ENCODE results near the gene MMP26. TPM values are rescaled to one million over a fixed set of nuclear protein-coding genes. Genes with fewer than 3 reads are reported as not detected.

MMP26 gene
- not detected for total RNA-seq
- long read RNA-seq, donor 1, result 0 reads
- long read RNA-seq, donor 2, result 0 reads

GRCh38 chr11:4704054-4704789 is at the start of gene MMP26:
MMP26 (plus strand) TSS chr11:4704784.
- intact Hi-C loops (cut with DNase I), result no loop called here

GRCh38 chr11:4658629-4659445 is 45.7 kb upstream of the MMP26 start:
- intact Hi-C loops (cut with DNase I), result no loop called here
- no peak for DNase-seq (ENCODE audit: low spot score)

More at GRCh38 chr11:4704054-4704789, at the start of gene MMP26:
- no peak for DNase-seq (ENCODE audit: low spot score)

- no peak for DNase-seq (ENCODE audit: low spot score)
- intact Hi-C loops (cut with DNase I), result no loop called here
These were observed 41.7 kb upstream of the MMP26 start for GRCh38 chr11:4662876-4663275.

GRCh38 chr11:4664183-4664582 is 40.4 kb upstream of the MMP26 start:
- DNase-seq (ENCODE audit: low spot score), result no peak
- intact Hi-C loops (cut with DNase I), result no loop called here

GRCh38 chr11:4664786-4665185 is 39.8 kb upstream of the MMP26 start:
- intact Hi-C loops (cut with DNase I), result no loop called here
- no peak for DNase-seq (ENCODE audit: low spot score)

DNA sequence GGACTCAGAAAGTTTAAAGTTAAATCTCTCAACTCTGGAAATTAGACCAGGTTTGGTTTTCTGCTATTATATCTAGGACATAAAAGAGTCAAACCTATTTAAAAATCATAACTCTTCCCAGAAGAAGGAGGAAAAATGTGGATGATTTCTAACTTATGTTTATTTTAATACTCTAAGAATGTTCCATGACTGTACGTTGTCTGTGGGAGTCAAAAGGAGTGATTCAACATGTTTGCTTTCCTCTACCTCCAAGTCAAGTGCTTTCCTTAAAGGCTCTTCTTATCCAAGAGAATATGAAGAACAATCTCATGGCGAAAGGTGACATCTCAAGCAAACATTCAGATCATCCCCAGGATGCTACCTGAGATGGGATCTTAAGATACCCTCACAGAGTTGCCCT is 39.2 kb upstream of the MMP26 start:
- DNase-seq (ENCODE audit: low spot score), result no peak
- intact Hi-C loops (cut with DNase I), result no loop called here

DNA sequence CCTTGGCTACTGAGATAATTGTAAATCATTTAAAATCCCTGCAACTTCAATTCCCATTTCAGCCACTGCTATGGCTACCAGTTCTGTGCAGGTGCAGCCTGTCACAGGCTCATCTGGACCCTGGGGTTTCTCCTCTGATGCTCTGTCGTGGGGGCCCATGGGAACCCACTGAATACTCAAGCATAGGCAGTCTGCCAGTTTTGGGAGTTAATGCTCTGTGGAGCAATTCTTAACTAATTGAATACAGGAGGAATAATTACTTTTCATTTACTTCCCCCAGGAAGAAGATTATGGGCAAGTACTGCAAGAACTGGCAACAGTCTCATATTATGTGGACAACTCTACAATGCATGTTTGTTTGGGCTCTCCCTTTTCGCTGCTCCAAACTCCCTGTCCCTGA is 32.8 kb upstream of the MMP26 start:
- intact Hi-C loops (cut with DNase I), result no loop called here
- no peak for DNase-seq (ENCODE audit: low spot score)

DNA sequence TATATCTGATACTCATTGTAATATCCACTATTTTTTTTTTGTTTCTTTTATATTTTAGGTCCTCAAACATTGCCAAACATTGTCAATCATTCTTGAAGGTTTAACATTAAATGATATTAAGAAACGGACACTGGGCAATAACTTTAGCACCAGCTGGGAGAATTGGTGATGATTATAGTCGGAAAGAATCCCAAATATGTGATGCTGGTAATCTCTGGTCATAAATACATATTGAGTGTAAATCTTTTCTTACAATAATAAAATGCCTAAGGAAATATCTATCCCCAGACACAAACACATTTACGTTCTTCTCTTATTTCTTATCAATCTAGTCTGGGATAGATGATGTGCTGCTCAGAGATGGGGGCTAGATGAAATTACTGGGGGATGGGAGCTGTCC is 32.1 kb upstream of the MMP26 start:
- intact Hi-C loops (cut with DNase I), result no loop called here
- no peak for DNase-seq (ENCODE audit: low spot score)

DNA sequence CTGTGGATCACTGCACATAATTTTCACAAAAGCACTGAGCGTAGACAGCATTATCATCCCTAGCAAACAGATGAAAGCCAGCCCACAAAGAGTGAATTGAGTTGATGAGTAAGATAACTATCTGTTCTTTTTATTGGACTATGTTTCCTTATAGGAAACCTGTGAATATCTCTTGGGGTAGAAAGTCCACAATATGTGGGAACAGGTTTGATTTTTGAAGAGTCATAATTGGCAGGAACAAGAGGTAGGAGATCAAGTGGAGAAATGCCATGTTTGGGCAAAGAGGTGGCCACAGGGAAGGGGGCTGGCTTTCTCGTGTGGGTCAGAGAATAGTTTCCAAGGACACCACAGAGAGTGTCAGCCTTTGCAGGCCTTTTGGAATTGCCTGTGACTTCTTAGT is 30.8 kb upstream of the MMP26 start:
- intact Hi-C loops (cut with DNase I), result no loop called here

GRCh38 chr11:4677948-4678347 is 26.6 kb upstream of the MMP26 start:
- no peak for DNase-seq (ENCODE audit: low spot score)
- intact Hi-C loops (cut with DNase I), result no loop called here

More for the DNA sequence above, 30.8 kb upstream of the MMP26 start:
- no peak for DNase-seq (ENCODE audit: low spot score)

- DNase-seq (ENCODE audit: low spot score), result no peak
- intact Hi-C loops (cut with DNase I), result no loop called here
These were observed 24.2 kb upstream of the MMP26 start for GRCh38 chr11:4680341-4680740.

GRCh38 chr11:4682623-4683419 is 21.8 kb upstream of the MMP26 start:
- intact Hi-C loops (cut with DNase I), result no loop called here
- no peak for DNase-seq (ENCODE audit: low spot score)

DNA sequence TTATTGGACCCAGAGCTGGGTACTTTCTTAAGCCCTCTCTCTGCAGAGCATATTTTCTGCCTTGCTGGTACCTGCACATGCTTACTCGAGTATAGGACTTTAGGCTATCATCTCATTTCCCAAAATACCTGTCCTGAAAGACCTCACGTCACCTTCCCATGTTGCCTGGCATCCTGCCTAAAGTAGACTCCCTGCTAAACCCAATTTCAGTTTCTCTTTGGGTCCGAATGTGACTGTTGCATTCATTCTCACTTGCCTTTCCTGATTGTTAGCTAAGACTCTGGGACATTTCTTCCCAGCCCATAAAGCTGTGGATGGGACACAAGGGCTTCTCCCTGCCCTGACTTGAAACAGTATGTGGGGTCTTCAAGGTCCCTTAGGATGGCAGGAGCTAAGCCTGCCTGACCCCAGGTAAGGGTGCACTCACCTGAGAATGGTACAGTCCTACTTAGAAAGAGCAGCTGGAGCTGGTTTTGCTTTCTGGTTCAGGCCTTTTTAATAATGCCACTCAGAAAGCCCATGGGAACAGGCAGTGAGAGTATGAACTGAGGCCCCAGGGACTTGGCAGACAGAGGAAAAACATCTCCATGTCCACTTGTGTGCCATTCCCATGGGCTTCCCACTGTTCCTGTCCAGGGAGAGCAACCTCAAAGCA is 19.8 kb upstream of the MMP26 start:
- intact Hi-C loops (cut with DNase I), result no loop called here
- no peak for DNase-seq (ENCODE audit: low spot score)

- DNase-seq (ENCODE audit: low spot score), result no peak
- intact Hi-C loops (cut with DNase I), result no loop called here
These were observed 9.1 kb upstream of the MMP26 start for GRCh38 chr11:4695442-4695841.

DNA sequence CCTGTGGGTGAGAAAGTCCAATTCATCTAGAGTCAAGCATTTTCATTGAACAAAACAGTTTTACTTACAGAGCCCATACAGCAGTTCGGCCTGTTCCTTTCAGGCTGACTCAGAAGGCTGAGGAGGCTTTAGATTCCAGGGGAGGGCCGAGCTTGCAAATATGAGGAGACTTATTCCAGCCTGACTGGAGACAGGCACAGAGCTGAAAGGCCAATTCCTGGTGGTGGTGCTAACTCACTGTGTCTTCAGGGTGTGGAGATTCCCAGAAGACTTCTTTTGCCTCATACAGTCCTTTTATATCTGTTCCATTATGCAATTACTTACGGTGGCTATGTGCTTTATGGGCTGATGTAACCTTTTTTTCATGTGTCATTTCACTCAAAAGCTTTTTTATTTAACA is 7.0 kb upstream of the MMP26 start, which contains the start of gene OR51E2:
TSS of gene OR51E2 (minus strand) at position 269 of the 400 bp plus-strand sequence. CDS start 15,142 bp downstream, outside the sequence.
- DNase-seq (ENCODE audit: low spot score), result no peak
- intact Hi-C loops (cut with DNase I), result no loop called here

DNA sequence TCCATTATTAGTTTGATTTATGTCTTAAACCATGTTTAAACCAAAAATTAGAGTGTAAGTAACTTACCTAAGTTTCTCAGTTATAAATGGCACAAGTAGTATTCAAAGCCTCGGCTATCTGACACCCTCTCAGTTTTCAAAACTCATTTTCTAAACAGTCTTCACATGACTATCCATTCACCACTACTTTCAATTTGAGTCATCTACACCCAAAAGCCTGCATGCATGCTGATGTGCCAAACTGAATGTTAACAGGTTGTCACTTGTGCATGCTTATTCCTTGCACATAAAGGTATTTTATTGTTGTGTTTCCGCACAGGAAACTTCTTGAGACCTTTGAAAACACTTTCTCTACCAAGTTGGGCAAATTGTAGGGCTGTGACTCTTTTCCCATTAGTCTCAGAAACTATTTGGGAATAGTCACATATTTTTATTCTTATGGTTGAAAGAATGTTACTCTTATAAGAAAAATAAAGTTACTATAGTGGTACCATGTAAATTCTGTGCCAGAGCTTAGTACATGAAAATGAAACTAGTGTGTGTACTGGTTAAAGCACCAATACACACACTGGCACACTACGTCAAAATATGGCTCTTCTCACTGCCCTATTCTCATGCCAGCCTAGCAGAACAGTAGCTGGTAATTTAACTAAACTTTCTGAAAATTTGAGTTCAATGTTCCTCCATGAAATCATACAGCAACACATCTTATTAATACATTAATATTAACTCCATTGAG is 4.7 kb upstream of the MMP26 start:
- intact Hi-C loops (cut with DNase I), result no loop called here
- DNase-seq (ENCODE audit: low spot score), result no peak

DNA sequence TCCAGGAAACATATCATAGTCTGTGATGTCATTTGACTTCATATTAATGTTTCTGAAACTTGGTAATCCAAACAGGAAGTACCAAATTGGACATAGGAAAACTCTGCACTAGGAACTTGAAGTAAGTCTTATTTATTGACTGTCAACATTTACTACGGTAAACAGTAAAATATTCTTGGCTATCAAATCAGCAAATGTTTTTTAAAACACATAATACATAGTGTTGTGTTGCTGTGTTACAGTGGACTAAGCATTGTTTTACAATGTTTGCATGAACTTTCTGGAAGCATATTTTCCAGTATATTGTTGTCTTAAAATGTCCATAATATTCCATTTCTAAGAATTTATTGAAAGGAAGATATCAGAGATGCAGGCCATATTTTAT is 4.2 kb upstream of the MMP26 start:
- intact Hi-C loops (cut with DNase I), result no loop called here
- no peak for DNase-seq (ENCODE audit: low spot score)

DNA sequence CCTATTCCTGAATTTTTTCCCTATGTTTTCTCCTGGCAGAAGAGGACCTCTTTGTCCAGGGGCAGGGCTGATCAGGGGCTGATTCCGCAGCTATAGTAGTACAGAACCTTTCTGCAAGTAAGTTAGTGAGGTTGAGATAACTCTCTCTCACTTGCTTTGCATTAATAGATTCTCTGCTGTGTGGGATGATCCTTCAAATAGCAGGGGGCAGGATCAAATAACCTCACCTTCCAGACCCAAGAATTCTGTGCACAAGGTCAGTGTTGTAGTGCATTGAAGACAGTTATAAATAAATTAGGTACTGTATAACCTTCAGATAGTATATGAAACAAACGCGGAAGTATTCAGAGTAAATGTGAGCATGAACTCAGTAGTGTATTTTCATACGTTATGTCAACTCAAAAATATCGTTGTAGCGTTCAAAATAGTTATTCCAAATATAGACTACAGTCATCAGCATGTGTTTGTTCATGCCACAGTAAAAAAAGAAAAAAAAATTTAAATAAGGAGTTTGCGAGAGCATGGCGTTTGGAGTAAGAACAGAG is 278 bp downstream of the MMP26 start:
- intact Hi-C loops (cut with DNase I), result no loop called here
- no peak for DNase-seq (ENCODE audit: low spot score)

Data from posterior vena cava (tissue), 2 donors.